BJ (cell line): ENCODE results near the gene PIR. TPM values are rescaled to one million over a fixed set of nuclear protein-coding genes. Genes with fewer than 3 reads are reported as not detected.

Experiments used
- CTCF ChIA-PET: fragments of 350-600 bp; formaldehyde crosslinking; extraction: SDS; loops from one replicate; lab custom pipeline; 2021; ENCODE audit warnings: antibody characterized with exemption, inconsistent platforms; lab: Yijun Ruan, JAX
- POLR2A ChIA-PET: fragments of 300-600 bp; sonication (Branson Sonifier 250); formaldehyde crosslinking; extraction: SDS; loops from one replicate; lab custom pipeline; 2021; ENCODE audit warnings: antibody characterized with exemption; lab: Charles Lee
- DNase-seq: peaks from one replicate; pipeline ENCODE4 v3.0.0-alpha.2; 2011; ENCODE audit warnings: low read depth
- H3K27me3 ChIP-seq: 2 replicates; pipeline ENCODE4 v1.6.0; 2011; ENCODE audit warnings: low read length; ENCODE audit not compliant: control insufficient read depth, insufficient read depth
- H3K36me3 ChIP-seq: 2 replicates; pipeline ENCODE4 v1.5.1; 2011; ENCODE audit warnings: low read length; ENCODE audit not compliant: control insufficient read depth, insufficient read depth
- H3K4me3 ChIP-seq: 2 replicates; pipeline ENCODE4 v1.5.1; 2011; ENCODE audit warnings: low read depth, mild to moderate bottlenecking, control low read depth, low read length
- CTCF ChIP-seq: IDR thresholded peaks from 2 replicates; pipeline ENCODE4 v1.5.1; 2011; ENCODE audit warnings: low read depth, mild to moderate bottlenecking, control low read depth, inconsistent platforms, low read length, moderate library complexity; ENCODE audit not compliant: insufficient read depth
- polyA plus RNA-seq: library from polyadenylated mRNA; depleted of rRNA; stranded (reverse); fragments of >200 nt; gene quantifications from 2 replicates; pipeline ENCODE4 v1.2.3, GENCODE V29; 2011

PIR gene
- polyA plus RNA-seq, 1 experiment: 11.7 TPM

- no peak for TF ChIP-seq CTCF
- no peak for DNase-seq
- Histone ChIP-seq H3K36me3 (no peaks in the 10 kb centered on the region; the same call in 1 of the 2 replicates), H3K4me3 (no peak overlapping the region), H3K27me3 (no peaks in the 10 kb centered on the region)
- ChIA-PET CTCF (no interaction called here), POLR2A (no interaction called here)
Observed at GRCh38 chrX:15451913-15452312, 41.2 kb downstream of the PIR start.

DNA sequence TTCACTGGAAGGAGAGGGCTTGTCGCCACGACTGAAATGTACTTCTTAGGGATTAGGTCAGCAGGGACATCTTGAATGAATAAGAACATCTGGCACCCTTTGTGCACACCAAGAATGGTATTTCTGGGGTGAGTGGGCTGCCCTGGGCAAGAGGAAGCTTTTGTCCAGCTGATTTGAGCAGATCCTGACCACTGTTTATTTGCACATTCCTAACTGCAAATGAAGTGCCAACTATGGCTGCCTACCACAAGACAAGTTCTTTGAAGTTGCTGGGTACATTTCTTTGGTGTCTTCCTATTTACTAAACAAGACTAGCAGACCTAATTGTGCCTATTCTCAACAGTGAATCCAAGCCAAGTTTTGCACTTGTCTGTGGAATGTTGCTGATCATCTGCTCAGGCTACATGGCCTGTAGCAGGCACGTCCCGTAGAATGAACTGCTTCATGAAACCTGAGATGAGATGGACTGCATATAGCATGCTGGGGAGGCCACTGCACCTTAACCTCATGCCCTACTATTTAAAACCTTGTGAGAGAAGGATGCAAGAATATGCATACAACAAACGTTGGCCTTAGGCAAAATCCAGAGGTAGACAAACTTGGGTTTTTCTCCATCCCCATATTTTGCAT lies 45.0 kb downstream of the PIR start:
- H3K4me3 ChIP-seq: no peak overlapping the region
- no peaks in the 10 kb centered on the region for H3K36me3 ChIP-seq
- ChIA-PET CTCF (interaction anchor here (1.9 kb wide), 1 partner anchor 99 kb away, joined by 8 read pairs; no protein-coding TSS in a partner anchor), POLR2A (no interaction called here)
- H3K27me3 ChIP-seq: no peaks in the 10 kb centered on the region
- DNase-seq: no peak
- no peak for TF ChIP-seq CTCF

DNA sequence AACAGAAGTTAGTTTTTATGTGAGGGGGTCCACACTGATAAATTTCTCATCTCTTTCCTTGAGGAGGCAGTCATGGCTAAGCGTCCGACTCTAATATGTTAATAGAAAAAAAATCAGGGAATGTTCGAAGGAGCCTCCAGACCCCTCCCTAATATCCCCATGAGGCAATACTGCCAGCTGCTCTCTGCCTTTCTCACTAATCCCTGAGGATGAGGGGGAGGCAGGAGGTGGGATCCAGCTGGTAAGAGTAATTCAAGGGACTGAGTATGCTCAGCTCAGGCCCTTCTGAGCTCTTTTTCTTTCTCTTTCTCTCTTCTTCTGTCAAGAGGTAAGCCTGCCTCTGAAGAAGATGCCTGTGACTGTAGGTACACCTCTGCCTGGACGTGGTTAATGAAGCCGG lies 51.7 kb downstream of the PIR start:
- no peak overlapping the region for H3K4me3 ChIP-seq
- DNase-seq: no peak
- no peaks in the 10 kb centered on the region for H3K27me3 ChIP-seq
- TF ChIP-seq CTCF: no peak
- H3K36me3 ChIP-seq: no peaks in the 10 kb centered on the region
- ChIA-PET CTCF (no interaction called here), POLR2A (no interaction called here)

GRCh38 chrX:15438332-15438731 lies 54.8 kb downstream of the PIR start:
- ChIA-PET CTCF (no interaction called here), POLR2A (no interaction called here)
- no peaks in the 10 kb centered on the region for H3K36me3 ChIP-seq
- DNase-seq: no peak
- no peak for TF ChIP-seq CTCF
- H3K27me3 ChIP-seq: no peaks in the 10 kb centered on the region
- no peak overlapping the region for H3K4me3 ChIP-seq

GRCh38 chrX:15437724-15438123 lies 55.4 kb downstream of the PIR start:
- H3K4me3 ChIP-seq: no peak overlapping the region
- TF ChIP-seq CTCF: no peak
- no peaks in the 10 kb centered on the region for H3K27me3 ChIP-seq
- POLR2A ChIA-PET: no interaction called here
- no peak for DNase-seq
- no peaks in the 10 kb centered on the region for H3K36me3 ChIP-seq
- CTCF ChIA-PET: interaction anchor here (0.8 kb wide), 1 partner anchor 15 kb away, joined by 3 read pairs; no protein-coding TSS in a partner anchor
